Subcutaneous abdominal adipose tissue (tissue), 5 donors: ENCODE results near the gene RPP25.

Experiments used
- H3K27ac ChIP-seq: one replicate; pipeline ENCODE4 v1.7.0; 2013; ENCODE audit warnings: low read depth, mild to moderate bottlenecking, inconsistent platforms, low read length, moderate library complexity
- H3K27me3 ChIP-seq, 5 donors: one replicate each; pipeline ENCODE4 v1.7.0; 2013; ENCODE audit warnings: low read length in 5 of 5, inconsistent platforms in 1 of 5; ENCODE audit not compliant: control insufficient read depth in 5 of 5, insufficient read depth in 4 of 5
- H3K36me3 ChIP-seq, 5 donors: one replicate each; pipeline ENCODE4 v1.7.0; 2013; ENCODE audit warnings: low read length in 5 of 5; ENCODE audit not compliant: control insufficient read depth in 5 of 5, insufficient read depth in 5 of 5
- H3K4me1 ChIP-seq, 5 donors: one replicate each; pipeline ENCODE4 v1.7.0; 2013; ENCODE audit warnings: low read length in 5 of 5, mild to moderate bottlenecking in 3 of 5, moderate library complexity in 1 of 5; ENCODE audit not compliant: control insufficient read depth in 5 of 5, insufficient read depth in 5 of 5
- H3K4me3 ChIP-seq, 5 donors: one replicate each; pipeline ENCODE4 v1.7.0; 2013; ENCODE audit warnings: low read length in 5 of 5, low read depth in 1 of 5
- H3K9ac ChIP-seq, 5 donors: one replicate each; pipeline ENCODE4 v1.7.0; 2013; ENCODE audit warnings: low read length in 5 of 5, mild to moderate bottlenecking in 4 of 5, moderate library complexity in 3 of 5
- H3K9me3 ChIP-seq, 5 donors: one replicate each; pipeline ENCODE4 v1.7.0; 2013; ENCODE audit warnings: low read length in 5 of 5; ENCODE audit not compliant: control insufficient read depth in 5 of 5
- donor health status: healthy.
- donor health status: healthy.
- donor health status: healthy.
- donor health status: healthy.
- donor health status: healthy.

The RPP25 gene

DNA sequence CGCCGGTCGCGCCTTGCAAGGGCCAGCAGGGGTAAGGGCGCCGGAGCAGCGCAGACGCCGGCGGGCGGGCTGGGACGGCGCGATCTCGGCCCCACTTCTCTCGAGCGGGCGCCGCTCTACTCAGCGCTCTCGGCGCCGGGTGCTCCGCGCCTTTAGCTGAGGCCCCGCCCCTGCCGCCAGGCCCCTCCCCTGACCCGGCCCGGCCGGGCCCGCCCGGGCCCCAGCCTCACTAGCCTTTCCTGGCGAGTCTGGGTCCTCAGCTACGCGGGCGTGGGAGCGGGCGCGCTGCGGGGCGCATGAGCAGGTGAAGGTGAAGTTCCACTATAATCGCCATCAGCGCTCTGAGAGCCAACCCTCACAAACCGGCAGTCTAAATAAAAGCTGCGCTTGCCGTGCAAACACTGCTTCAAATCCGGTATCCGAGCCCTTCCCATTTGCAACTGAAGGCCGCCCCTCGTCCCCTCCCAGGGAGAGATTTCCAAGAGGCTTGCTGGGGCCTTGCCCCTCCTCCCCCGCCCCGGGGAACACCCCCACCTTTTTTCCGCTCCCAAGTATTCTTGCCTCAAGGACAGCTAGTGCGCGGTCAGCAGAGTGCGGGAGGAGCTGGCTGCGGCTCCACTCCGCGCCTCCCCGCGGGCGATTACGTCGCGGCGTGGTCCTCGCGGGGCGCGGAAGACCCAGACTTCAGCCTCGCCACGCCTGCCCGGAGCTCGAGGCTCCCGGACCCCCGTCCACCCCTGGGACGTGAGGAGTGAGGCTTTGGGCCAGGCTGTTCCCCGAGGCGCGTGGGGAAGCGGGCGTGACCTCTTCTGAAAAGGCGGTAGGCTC, at the start of gene RPP25:
RPP25 (minus strand) TSS at position 125 of the 828 bp plus-strand sequence. CDS start 189 bp downstream, outside the sequence.
- peak within 1 kb of the TSS; percentile 72 to 78 (median 75) for H3K4me3 ChIP-seq
- peak within 1 kb of the TSS in 4 of 5 donors; percentile 45 to 76 (median 58) for H3K9ac ChIP-seq
- peaks cover 0 to 14% (median 9%) of the 10 kb centered on the region in 5 donors for H3K27me3 ChIP-seq
- H3K9me3 ChIP-seq: no peaks in the 10 kb centered on the region
- H3K4me1 ChIP-seq: peaks cover 4 to 54% (median 52%) of the 10 kb centered on the region in 5 donors
- H3K27ac ChIP-seq: peak within 1 kb of the TSS; percentile 57
- no peaks in the 10 kb centered on the region for H3K36me3 ChIP-seq

- Histone ChIP-seq H3K27me3 (peaks cover under 1 to 7% (median 4%) of the 10 kb centered on the region in 5 donors), H3K4me1 (peaks cover 0 to under 1% (median 0%) of the 10 kb centered on the region in 5 donors), H3K36me3 (no peaks in the 10 kb centered on the region), H3K27ac (no peak overlapping the region), H3K9ac (no peak overlapping the region), H3K9me3 (peaks cover 0 to 6% (median 0%) of the 10 kb centered on the region in 5 donors), H3K4me3 (no peak overlapping the region)
These were observed 45.8 kb upstream of the RPP25 start for GRCh38 chr15:75002398-75002797.

GRCh38 chr15:75001310-75001709, 44.7 kb upstream of the RPP25 start:
- Histone ChIP-seq H3K4me1 (peaks cover 0 to 8% (median 4%) of the 10 kb centered on the region in 5 donors), H3K27me3 (peaks cover 6 to 17% (median 12%) of the 10 kb centered on the region in 5 donors), H3K27ac (no peak overlapping the region), H3K36me3 (no peaks in the 10 kb centered on the region), H3K9me3 (peaks cover 0 to 6% (median 0%) of the 10 kb centered on the region in 5 donors), H3K4me3 (no peak overlapping the region), H3K9ac (no peak overlapping the region)

GRCh38 chr15:74997543-74997942, 41.0 kb upstream of the RPP25 start:
- Histone ChIP-seq H3K9me3 (peaks cover 0 to 6% (median 0%) of the 10 kb centered on the region in 5 donors), H3K27me3 (peaks cover 6 to 18% (median 16%) of the 10 kb centered on the region in 5 donors), H3K27ac (no peak overlapping the region), H3K4me3 (no peak overlapping the region), H3K9ac (no peak overlapping the region), H3K4me1 (peaks cover 1 to 19% (median 15%) of the 10 kb centered on the region in 5 donors), H3K36me3 (no peaks in the 10 kb centered on the region)

DNA sequence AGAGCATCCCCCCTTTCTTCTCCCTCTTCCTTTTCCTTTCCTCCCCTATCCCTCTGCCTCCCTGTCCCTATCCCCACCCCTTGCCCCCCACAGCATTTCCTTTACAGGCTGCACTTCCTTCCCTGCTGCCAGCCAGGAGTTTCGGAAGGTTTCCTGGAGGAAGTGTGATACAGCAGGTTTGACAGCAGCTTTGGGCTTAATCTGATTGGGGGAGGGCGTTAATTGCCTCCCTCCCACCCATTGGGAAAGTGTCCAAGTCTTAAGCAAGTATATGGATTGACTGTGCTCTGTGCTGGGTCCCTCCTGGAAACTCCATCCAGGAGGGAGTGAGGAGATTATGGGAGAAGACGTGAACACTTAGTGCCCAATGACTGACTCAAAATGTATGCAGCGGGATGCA, 40.6 kb upstream of the RPP25 start:
- Histone ChIP-seq H3K27me3 (peaks cover 6 to 18% (median 14%) of the 10 kb centered on the region in 5 donors), H3K9ac (no peak overlapping the region), H3K9me3 (peaks cover 0 to 6% (median 0%) of the 10 kb centered on the region in 5 donors), H3K36me3 (no peaks in the 10 kb centered on the region), H3K4me3 (no peak overlapping the region), H3K4me1 (peaks cover 1 to 19% (median 15%) of the 10 kb centered on the region in 5 donors), H3K27ac (no peak overlapping the region)

- peaks cover 1 to 19% (median 15%) of the 10 kb centered on the region in 5 donors for H3K4me1 ChIP-seq
- H3K9ac ChIP-seq: peak overlapping the region in 1 of 5 donors; percentile 43
- H3K36me3 ChIP-seq: no peaks in the 10 kb centered on the region
- peaks cover 6 to 18% (median 13%) of the 10 kb centered on the region in 5 donors for H3K27me3 ChIP-seq
- H3K4me3 ChIP-seq: peak overlapping the region; percentile 20 to 82 (median 74)
- no peak overlapping the region for H3K27ac ChIP-seq
- peaks cover 0 to 6% (median 0%) of the 10 kb centered on the region in 5 donors for H3K9me3 ChIP-seq
These were observed 39.5 kb upstream of the RPP25 start for GRCh38 chr15:74995779-74996765.

DNA sequence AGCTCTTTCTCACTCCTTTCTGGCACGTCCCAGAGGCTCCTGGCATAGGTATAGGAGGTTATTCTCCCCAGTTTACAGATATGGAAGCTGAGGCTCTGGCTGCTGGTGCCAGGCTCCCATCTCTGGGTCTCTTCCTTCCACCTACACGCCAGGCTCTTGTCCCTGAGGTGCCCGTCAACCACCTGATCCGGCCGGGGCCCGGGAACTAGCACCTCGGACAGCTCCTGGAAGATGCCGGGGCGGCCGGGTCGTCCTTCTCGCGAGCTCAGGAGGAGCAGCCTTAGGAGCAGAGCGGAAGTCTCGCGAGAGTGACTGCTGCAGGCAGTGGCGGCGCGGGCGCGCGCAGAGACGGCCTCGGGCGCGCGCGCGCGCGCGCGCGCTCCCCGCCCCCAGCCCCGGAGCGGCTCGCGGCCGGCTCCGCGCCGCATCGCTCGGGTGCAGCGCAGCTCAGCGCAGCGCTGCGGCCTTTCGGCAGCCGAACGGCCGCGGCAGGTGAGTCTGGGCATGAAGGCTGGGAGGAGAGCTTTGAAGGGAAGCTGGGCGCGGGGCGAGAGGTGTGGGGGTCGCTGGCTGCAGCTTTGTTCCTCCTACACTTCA, 38.7 kb upstream of the RPP25 start, which contains the start of gene SCAMP5:
SCAMP5 (plus strand) TSS at position 382 of the 597 bp plus-strand sequence. CDS start 16,277 bp downstream, outside the sequence.
- Histone ChIP-seq H3K4me1 (peaks cover 1 to 19% (median 15%) of the 10 kb centered on the region in 5 donors), H3K27me3 (peaks cover 6 to 18% (median 13%) of the 10 kb centered on the region in 5 donors), H3K9me3 (peaks cover 0 to 6% (median 0%) of the 10 kb centered on the region in 5 donors), H3K36me3 (no peaks in the 10 kb centered on the region), H3K27ac (no peak within 1 kb of the TSS), H3K4me3 (peak within 1 kb of the TSS; percentile 55 to 82 (median 74)), H3K9ac (peak within 1 kb of the TSS in 1 of 5 donors; percentile 43)

DNA sequence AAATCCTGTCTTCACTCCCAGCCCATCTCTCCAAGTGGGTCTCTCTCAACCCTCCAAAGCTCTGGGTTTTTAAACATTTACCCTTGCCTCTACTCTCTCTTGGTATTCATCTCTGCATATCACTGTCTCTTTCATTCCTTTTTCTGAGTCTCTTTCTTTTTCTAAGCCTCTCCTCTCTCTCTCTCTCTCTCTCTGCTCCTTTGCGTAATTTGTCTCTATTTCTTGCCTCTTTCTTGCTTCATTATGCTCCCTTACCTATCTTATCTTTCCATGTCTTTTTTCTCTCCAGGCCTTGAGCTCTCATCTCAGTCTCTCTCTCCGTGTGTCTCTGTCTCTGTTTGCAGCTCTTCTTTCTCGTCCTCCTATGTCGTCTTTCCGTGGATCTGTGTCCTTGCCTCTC, 38.1 kb upstream of the RPP25 start:
- peak overlapping the region in 2 of 5 donors; percentile 47 to 55 for H3K4me3 ChIP-seq
- peaks cover 6 to 18% (median 13%) of the 10 kb centered on the region in 5 donors for H3K27me3 ChIP-seq
- peaks cover 1 to 19% (median 15%) of the 10 kb centered on the region in 5 donors for H3K4me1 ChIP-seq
- H3K9me3 ChIP-seq: peaks cover 0 to 6% (median 0%) of the 10 kb centered on the region in 5 donors
- H3K27ac ChIP-seq: no peak overlapping the region
- no peaks in the 10 kb centered on the region for H3K36me3 ChIP-seq
- H3K9ac ChIP-seq: no peak overlapping the region

- H3K27ac ChIP-seq: no peak overlapping the region
These were observed 37.7 kb upstream of the RPP25 start for GRCh38 chr15:74994236-74994635.

More at GRCh38 chr15:74994236-74994635, 37.7 kb upstream of the RPP25 start:
- Histone ChIP-seq H3K4me1 (peaks cover 1 to 19% (median 15%) of the 10 kb centered on the region in 5 donors), H3K9me3 (peaks cover 0 to 6% (median 0%) of the 10 kb centered on the region in 5 donors), H3K27me3 (peaks cover 6 to 18% (median 13%) of the 10 kb centered on the region in 5 donors), H3K4me3 (no peak overlapping the region), H3K36me3 (no peaks in the 10 kb centered on the region), H3K9ac (no peak overlapping the region)
